Measurements from ENCODE around the gene SH3GLB1. TPM values are rescaled to one million over a fixed set of nuclear protein-coding genes. Genes with fewer than 3 reads are reported as not detected.

The SH3GLB1 gene
- 68.3 and 90.8 TPM in 2 replicates for total RNA-seq

GRCh38 chr1:86704458-86704971, at the start of gene SH3GLB1:
SH3GLB1 (plus strand) TSS chr1:86704576; CDS start chr1:86704900, 324 bp downstream.

Other genes starting within 250 kb of the SH3GLB1 start
- not detected in 2 replicates for gene CLCA1, start 235.6 kb upstream of the SH3GLB1 start, total RNA-seq
- not detected in 2 replicates for gene CLCA4, start 157.5 kb upstream of the SH3GLB1 start, total RNA-seq
- 139 and 143 TPM in 2 replicates for gene SELENOF, start 209.6 kb downstream of the SH3GLB1 start, total RNA-seq
- 18.6 and 24.6 TPM in 2 replicates for gene HS2ST1, start 210.1 kb downstream of the SH3GLB1 start, total RNA-seq